Activated T-cell treated with anti-CD3 and anti-CD28 coated beads, Interleukin-2, amount 50 U/mL, for 72 hours (primary cell): ENCODE measurements around the gene SLC16A2. TPM values are rescaled to one million over a fixed set of nuclear protein-coding genes. Genes with fewer than 3 reads are reported as not detected.
"Not testable (repeated sequence)": the region's sequence is repeated elsewhere in the genome, so short reads cannot be mapped to it uniquely, and the experiment has no call there.

Source experiments
- ATAC-seq, 2 donors: fragments of 150-1000 bp; cut with Tn5 transposase; replicated peaks in 1 of 2; 2 replicates each; pipeline ENCODE4 v1.10.0; 2021; ENCODE audit warnings: moderate library complexity in 2 of 2, mild to moderate bottlenecking in 1 of 2
- DNase-seq, 2 donors: peaks; one replicate each; pipeline ENCODE4 v3.0.0; 2021 to 2022; ENCODE audit warnings: mixed read lengths in 1 of 2
- H3K27ac Mint-ChIP-seq: one replicate; pipeline ENCODE4 v1.8.0; 2022; ENCODE audit warnings: mild to moderate bottlenecking, moderate library complexity, mixed read lengths
- H3K27me3 Mint-ChIP-seq: one replicate; pipeline ENCODE4 v1.8.0; 2022; ENCODE audit warnings: low read depth, mixed read lengths
- H3K36me3 Mint-ChIP-seq, 2 donors: one replicate each; pipeline ENCODE4 v1.8.0; 2022; ENCODE audit warnings: mixed read lengths in 2 of 2, mild to moderate bottlenecking in 1 of 2; ENCODE audit not compliant: insufficient read depth in 2 of 2
- H3K4me1 Mint-ChIP-seq: one replicate; pipeline ENCODE4 v1.8.0; 2022; ENCODE audit warnings: low read depth, mixed read lengths
- H3K4me3 Mint-ChIP-seq, 2 donors: one replicate each; pipeline ENCODE4 v1.8.0; 2022; ENCODE audit warnings: mild to moderate bottlenecking in 2 of 2, mixed read lengths in 2 of 2, moderate library complexity in 2 of 2
- H3K9me3 Mint-ChIP-seq, 2 donors: one replicate each; pipeline ENCODE4 v1.8.0; 2022; ENCODE audit warnings: mixed read lengths in 2 of 2
- total RNA-seq, 2 donors: library from RNA; stranded (reverse); gene quantifications; one replicate each; pipeline ENCODE4 v1.2.3, GENCODE V29; 2022

Gene SLC16A2
- total RNA-seq, 2 donors from 2014 or later = 0.30 to 0.36 TPM

GRCh38 chrX:74493806-74494205 is 72.5 kb downstream of the SLC16A2 start:
- DNase-seq (no peak), ATAC-seq (no peak)
- no peaks in the 10 kb centered on the region for H3K36me3 Mint-ChIP-seq
- peaks cover 24% of the 10 kb centered on the region for H3K27me3 Mint-ChIP-seq
- H3K27ac Mint-ChIP-seq = no peak overlapping the region
- H3K4me3 Mint-ChIP-seq = no peak overlapping the region
- H3K4me1 Mint-ChIP-seq = no peaks in the 10 kb centered on the region
- H3K9me3 Mint-ChIP-seq = no peaks in the 10 kb centered on the region

- no peak overlapping the region for H3K4me3 Mint-ChIP-seq
- DNase-seq (no peak), ATAC-seq (no peak)
These were observed 77.6 kb downstream of the SLC16A2 start for GRCh38 chrX:74498924-74499323.

GRCh38 chrX:74500067-74500466 is 78.8 kb downstream of the SLC16A2 start:
- Mint-ChIP-seq H3K36me3 (peaks cover 0 to 2% of the 10 kb centered on the region in 2 donors), H3K9me3 (peaks cover 0 to 2% of the 10 kb centered on the region in 2 donors), H3K4me3 (no peak overlapping the region), H3K4me1 (no peaks in the 10 kb centered on the region), H3K27me3 (peaks cover 29% of the 10 kb centered on the region), H3K27ac (no peak overlapping the region)
- ATAC-seq (no peak), DNase-seq (no peak)

More at GRCh38 chrX:74498924-74499323, 77.6 kb downstream of the SLC16A2 start:
- H3K9me3 Mint-ChIP-seq = peaks cover 0 to 2% of the 10 kb centered on the region in 2 donors
- H3K4me1 Mint-ChIP-seq = no peaks in the 10 kb centered on the region
- peaks cover 32% of the 10 kb centered on the region for H3K27me3 Mint-ChIP-seq
- H3K27ac Mint-ChIP-seq = no peak overlapping the region
- peaks cover 0 to 2% of the 10 kb centered on the region in 2 donors for H3K36me3 Mint-ChIP-seq

GRCh38 chrX:74500555-74500954 is 79.3 kb downstream of the SLC16A2 start:
- H3K27me3 Mint-ChIP-seq = peaks cover 29% of the 10 kb centered on the region
- peaks cover 0 to 2% of the 10 kb centered on the region in 2 donors for H3K36me3 Mint-ChIP-seq
- ATAC-seq (no peak), DNase-seq (no peak)
- no peak overlapping the region for H3K4me3 Mint-ChIP-seq
- no peak overlapping the region for H3K27ac Mint-ChIP-seq
- H3K9me3 Mint-ChIP-seq = peaks cover 0 to 2% of the 10 kb centered on the region in 2 donors
- H3K4me1 Mint-ChIP-seq = no peaks in the 10 kb centered on the region

GRCh38 chrX:74505437-74505836 is 84.1 kb downstream of the SLC16A2 start:
- H3K4me3 Mint-ChIP-seq = no peak overlapping the region
- DNase-seq (no peak), ATAC-seq (no peak)
- H3K4me1 Mint-ChIP-seq = peaks cover 4% of the 10 kb centered on the region
- no peaks in the 10 kb centered on the region for H3K9me3 Mint-ChIP-seq
- H3K27ac Mint-ChIP-seq = no peak overlapping the region
- peaks cover 0 to 2% of the 10 kb centered on the region in 2 donors for H3K36me3 Mint-ChIP-seq
- H3K27me3 Mint-ChIP-seq = peaks cover 23% of the 10 kb centered on the region

GRCh38 chrX:74506317-74507115 is 85.2 kb downstream of the SLC16A2 start:
- H3K4me1 Mint-ChIP-seq = peaks cover 5% of the 10 kb centered on the region
- peaks cover 0 to 2% of the 10 kb centered on the region in 2 donors for H3K36me3 Mint-ChIP-seq
- ATAC-seq = no peak
- no peak for DNase-seq
- H3K9me3 Mint-ChIP-seq = no peaks in the 10 kb centered on the region
- H3K4me3 Mint-ChIP-seq = no peak overlapping the region
- H3K27me3 Mint-ChIP-seq = peaks cover 23% of the 10 kb centered on the region
- H3K27ac Mint-ChIP-seq = no peak overlapping the region

- H3K36me3 Mint-ChIP-seq = peaks cover 0 to under 1% of the 10 kb centered on the region in 2 donors
- ATAC-seq (no peak), DNase-seq (no peak)
- H3K27me3 Mint-ChIP-seq = peaks cover 24% of the 10 kb centered on the region
- H3K4me3 Mint-ChIP-seq = no peak overlapping the region
- H3K4me1 Mint-ChIP-seq = peaks cover 5% of the 10 kb centered on the region
- no peak overlapping the region for H3K27ac Mint-ChIP-seq
- no peaks in the 10 kb centered on the region for H3K9me3 Mint-ChIP-seq
These were observed 85.9 kb downstream of the SLC16A2 start for GRCh38 chrX:74507191-74507590.

- Mint-ChIP-seq H3K9me3 (no peaks in the 10 kb centered on the region), H3K27ac (no peak overlapping the region), H3K36me3 (no peaks in the 10 kb centered on the region), H3K4me3 (no peak overlapping the region), H3K4me1 (peaks cover 5% of the 10 kb centered on the region), H3K27me3 (peaks cover 26% of the 10 kb centered on the region)
- no peak for ATAC-seq
- no peak for DNase-seq
These were observed 88.7 kb downstream of the SLC16A2 start for GRCh38 chrX:74509989-74510388.

- Mint-ChIP-seq H3K27ac (no peak overlapping the region), H3K4me1 (peaks cover 5% of the 10 kb centered on the region), H3K4me3 (no peak overlapping the region), H3K36me3 (no peaks in the 10 kb centered on the region), H3K27me3 (peaks cover 30% of the 10 kb centered on the region), H3K9me3 (no peaks in the 10 kb centered on the region)
- peak in 1 of 2 donors; percentile 30 for ATAC-seq
- no peak for DNase-seq
These were observed 89.1 kb downstream of the SLC16A2 start for GRCh38 chrX:74510401-74510800.

GRCh38 chrX:74511704-74512103 is 90.4 kb downstream of the SLC16A2 start:
- ATAC-seq (no peak), DNase-seq (no peak)
- Mint-ChIP-seq H3K9me3 (no peaks in the 10 kb centered on the region), H3K27ac (no peak overlapping the region), H3K4me3 (no peak overlapping the region), H3K36me3 (peaks cover 0 to 1% of the 10 kb centered on the region in 2 donors), H3K4me1 (peaks cover 5% of the 10 kb centered on the region), H3K27me3 (peaks cover 27% of the 10 kb centered on the region)

- peaks cover 0 to 1% of the 10 kb centered on the region in 2 donors for H3K36me3 Mint-ChIP-seq
- ATAC-seq (no peak), DNase-seq (no peak)
- H3K27ac Mint-ChIP-seq = no peak overlapping the region
- H3K9me3 Mint-ChIP-seq = peaks cover 0 to 2% of the 10 kb centered on the region in 2 donors
- H3K4me1 Mint-ChIP-seq = peaks cover 5% of the 10 kb centered on the region
- peaks cover 35% of the 10 kb centered on the region for H3K27me3 Mint-ChIP-seq
- no peak overlapping the region for H3K4me3 Mint-ChIP-seq
These were observed 93.1 kb downstream of the SLC16A2 start for GRCh38 chrX:74514384-74514783.

GRCh38 chrX:74515356-74515755 is 94.1 kb downstream of the SLC16A2 start:
- Mint-ChIP-seq H3K36me3 (peaks cover 0 to 1% of the 10 kb centered on the region in 2 donors), H3K27ac (no peak overlapping the region), H3K9me3 (peaks cover 0 to 2% of the 10 kb centered on the region in 2 donors), H3K4me3 (no peak overlapping the region), H3K27me3 (peaks cover 40% of the 10 kb centered on the region), H3K4me1 (peaks cover 2% of the 10 kb centered on the region)
- ATAC-seq (no peak), DNase-seq (no peak)

GRCh38 chrX:74516013-74516412 is 94.7 kb downstream of the SLC16A2 start:
- not testable (repeated sequence) for H3K36me3 Mint-ChIP-seq, ATAC-seq, H3K4me3 Mint-ChIP-seq, H3K27ac Mint-ChIP-seq, H3K4me1 Mint-ChIP-seq, H3K9me3 Mint-ChIP-seq, DNase-seq
- peaks cover 40% of the 10 kb centered on the region for H3K27me3 Mint-ChIP-seq

GRCh38 chrX:74519870-74520269 is 98.6 kb downstream of the SLC16A2 start:
- Mint-ChIP-seq H3K9me3 (peaks cover 0 to 2% of the 10 kb centered on the region in 2 donors), H3K27me3 (peaks cover 27% of the 10 kb centered on the region), H3K4me3 (no peak overlapping the region), H3K4me1 (no peaks in the 10 kb centered on the region), H3K36me3 (peaks cover 0 to 1% of the 10 kb centered on the region in 2 donors), H3K27ac (peak overlapping the region; percentile 68)
- DNase-seq (no peak), ATAC-seq (no peak)
